Thyroid gland (tissue), 4 donors: ENCODE data around the gene JRKL.

Source experiments
- CTCF ChIP-seq, 6 experiments: fragments of 200-600 bp in 3 of 6; fragments of 450-650 bp in 3 of 6; sonication (generic) in 3 of 6; IDR thresholded peaks; one replicate each; pipeline ENCODE4 v1.5.1; 2016 to 2019; ENCODE audit warnings: antibody characterized with exemption in 6 of 6, mild to moderate bottlenecking in 2 of 6, inconsistent platforms in 1 of 6, moderate library complexity in 1 of 6
- POLR2A ChIP-seq, 2 donors: fragments of 450-650 bp; IDR thresholded peaks; one replicate each; pipeline ENCODE4 v1.6.1; 2017; ENCODE audit warnings: antibody characterized with exemption in 2 of 2, mild to moderate bottlenecking in 2 of 2, moderate library complexity in 1 of 2

DNA sequence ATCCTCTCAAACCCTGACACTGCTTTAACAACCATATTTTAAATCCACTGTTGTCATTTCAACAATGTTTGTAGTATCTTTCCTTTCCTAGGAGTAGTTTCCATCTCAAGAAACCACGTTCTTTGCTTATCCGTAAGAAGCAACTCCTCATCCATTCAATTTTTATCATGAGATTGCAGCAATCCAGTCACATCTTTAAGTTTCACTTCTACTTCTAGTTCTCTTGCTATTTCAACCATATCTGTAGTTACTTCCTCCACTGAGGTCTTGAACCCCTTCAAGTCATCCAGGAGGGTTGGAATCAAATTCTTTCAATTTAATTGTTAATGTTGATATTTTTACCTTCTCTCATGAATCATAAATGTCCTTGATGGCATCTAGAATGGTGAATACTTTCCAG is 22.5 kb upstream of the JRKL start:
- TF ChIP-seq CTCF (IDR thresholded peaks at IDR 0.05) (no peak), POLR2A (IDR thresholded peaks at IDR 0.05) (no peak)
